Retinal pigment epithelial cell (primary cell): ENCODE measurements around the gene AMBRA1.
A peak's percentile ranks its signal among the peaks of the same experiment; 100 is the strongest.

ENCODE experiments used
- DNase-seq: peaks from one replicate; pipeline ENCODE4 v3.0.0-alpha.2; 2010; ENCODE audit warnings: low read depth
- H3K4me3 ChIP-seq: 2 replicates; pipeline ENCODE4 v1.5.1; 2011; ENCODE audit warnings: mild to moderate bottlenecking, low read length, control low read depth, moderate library complexity
- CTCF ChIP-seq: conservative IDR thresholded peaks from 2 replicates; pipeline ENCODE4 v1.5.1; 2011; ENCODE audit warnings: low read depth, low read length, control low read depth, inconsistent platforms

Gene AMBRA1

DNA sequence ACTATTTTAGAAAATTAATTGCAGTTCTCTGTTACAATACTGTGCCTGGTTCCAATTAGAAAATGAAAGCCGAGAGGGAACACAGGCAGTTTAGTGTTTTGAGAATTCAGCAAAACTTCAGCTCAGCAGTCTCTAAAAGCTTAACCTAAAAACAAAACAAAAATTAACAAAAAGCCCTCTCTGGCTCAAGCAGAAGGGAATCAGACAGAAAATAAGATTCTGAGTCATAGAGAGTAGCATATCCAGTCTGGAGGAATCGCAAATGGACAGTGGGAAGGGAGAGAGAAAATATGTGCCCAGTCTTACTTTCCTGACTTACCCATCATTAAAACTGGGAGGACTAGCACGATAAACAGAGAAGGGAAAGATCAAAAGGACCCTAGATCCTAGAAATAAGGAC is 164.1 kb downstream of the AMBRA1 start:
- TF ChIP-seq CTCF = no peak
- DNase-seq = no peak
- no peak overlapping the region for H3K4me3 ChIP-seq

DNA sequence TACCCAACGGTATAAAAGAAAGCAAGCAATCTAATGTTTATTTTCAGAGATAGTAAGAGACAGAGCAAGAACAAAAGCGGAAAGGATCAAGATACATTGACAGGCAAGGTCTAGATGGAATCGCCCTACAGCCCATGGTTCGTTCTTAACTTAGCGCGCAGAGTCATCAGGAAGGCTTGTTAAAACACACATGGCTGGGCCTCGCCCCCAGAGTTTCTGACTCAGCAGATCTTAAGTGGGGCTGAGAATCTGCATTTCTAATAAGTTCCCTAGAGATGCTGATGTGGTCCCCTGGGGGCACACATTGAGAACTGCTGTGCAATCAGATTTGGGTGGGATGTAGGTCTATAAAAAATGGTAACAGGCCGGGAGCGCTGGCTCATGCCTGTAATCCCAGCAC is 166.5 kb downstream of the AMBRA1 start:
- no peak overlapping the region for H3K4me3 ChIP-seq
- no peak for DNase-seq
- TF ChIP-seq CTCF = no peak

DNA sequence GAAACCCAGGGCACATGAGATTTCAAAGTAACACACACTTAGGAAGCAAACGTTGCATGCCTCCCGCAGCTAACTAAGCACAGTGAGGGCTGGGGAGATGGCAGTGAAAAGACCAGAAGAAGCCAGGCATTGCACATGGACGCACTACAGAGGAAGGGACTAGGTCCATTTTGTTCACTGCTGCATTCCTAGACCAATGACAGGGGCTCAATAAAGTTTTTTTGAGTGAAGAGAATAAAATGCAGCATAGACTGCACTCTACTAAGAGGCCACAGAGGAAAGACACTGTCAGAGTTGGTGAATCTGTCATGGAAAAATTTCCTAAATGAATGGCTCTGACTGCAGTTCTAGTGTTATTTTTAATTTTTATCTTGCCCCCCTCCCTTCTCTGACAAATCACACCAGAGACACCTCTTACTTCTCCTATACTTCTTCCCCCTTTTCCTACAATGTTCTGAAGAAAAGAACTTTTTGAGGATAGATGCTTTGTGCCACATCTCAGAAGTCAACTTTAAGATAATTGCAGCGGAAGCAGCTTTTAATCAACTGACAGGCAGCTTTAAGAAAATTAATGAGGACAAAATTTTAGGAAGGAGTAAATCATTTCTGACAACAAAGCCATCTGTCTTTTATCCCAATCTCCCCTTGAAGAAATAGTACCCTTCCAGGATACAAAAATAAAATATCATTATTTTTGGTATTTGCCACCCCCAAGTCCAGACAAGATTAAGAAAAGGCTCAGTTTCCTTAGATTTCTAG is 167.4 kb downstream of the AMBRA1 start:
- no peak for TF ChIP-seq CTCF
- H3K4me3 ChIP-seq = no peak overlapping the region
- DNase-seq = no peak

DNA sequence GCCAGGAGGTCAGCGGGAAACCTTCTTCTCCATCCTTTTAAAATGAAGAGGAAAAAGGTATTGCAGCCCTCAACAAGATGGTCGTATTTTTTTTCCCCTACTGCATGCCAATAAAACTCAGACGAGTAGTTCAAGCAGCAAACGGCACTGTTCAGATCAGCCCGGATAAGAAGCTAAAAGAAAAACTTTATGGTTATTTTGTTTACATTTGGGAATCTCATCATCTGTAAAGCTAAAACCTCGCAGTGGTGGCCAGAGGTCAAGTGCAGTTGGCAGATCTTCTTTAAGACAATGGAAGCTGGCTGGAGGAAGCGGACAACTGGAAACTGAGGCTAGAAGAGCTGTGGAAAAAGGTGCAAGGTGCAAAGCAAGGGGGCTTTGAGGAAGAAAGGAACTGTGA is 171.2 kb downstream of the AMBRA1 start:
- H3K4me3 ChIP-seq = no peak overlapping the region
- DNase-seq = no peak
- no peak for TF ChIP-seq CTCF

GRCh38 chr11:46421257-46421880 is 172.5 kb downstream of the AMBRA1 start:
- no peak for TF ChIP-seq CTCF
- DNase-seq = peak; percentile 73
- no peak overlapping the region for H3K4me3 ChIP-seq

DNA sequence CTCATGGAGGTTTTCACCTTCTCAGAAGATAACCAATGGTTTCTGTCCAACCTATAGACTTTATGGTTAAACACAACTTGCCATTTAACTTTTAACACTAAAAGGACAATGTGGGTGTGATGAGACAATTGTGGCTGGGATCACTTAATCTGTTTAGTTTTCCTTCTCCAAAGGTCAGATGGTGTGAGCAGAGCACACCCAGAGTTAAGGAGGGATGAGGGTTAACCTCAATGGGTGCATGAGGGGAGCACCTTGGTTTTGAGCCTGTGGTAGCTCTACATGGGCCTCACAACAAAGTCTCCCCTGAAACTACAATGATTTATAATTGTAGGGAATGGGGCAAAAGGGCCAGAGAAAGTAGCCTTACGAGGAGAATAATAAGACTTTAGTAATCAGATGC is 173.3 kb downstream of the AMBRA1 start:
- TF ChIP-seq CTCF = no peak
- DNase-seq = no peak
- H3K4me3 ChIP-seq = no peak overlapping the region

DNA sequence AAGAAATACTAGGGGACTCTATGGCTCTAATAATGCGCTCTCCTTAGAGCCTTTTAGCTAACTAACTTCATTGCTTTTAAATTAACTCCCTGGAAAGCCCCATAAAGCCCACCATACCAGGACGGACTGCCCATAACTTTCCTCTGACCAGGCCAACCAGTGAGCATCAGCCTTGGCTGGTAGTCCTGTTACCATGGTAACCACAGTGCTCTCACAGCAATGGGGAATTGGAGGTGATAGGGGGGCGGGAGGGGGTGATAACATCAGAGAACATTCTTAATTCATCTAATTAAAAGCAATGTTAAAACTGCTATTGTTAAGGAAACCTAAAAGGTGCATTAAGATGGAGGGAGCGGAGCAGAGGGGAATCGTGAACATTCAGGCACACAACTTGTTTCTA is 175.1 kb downstream of the AMBRA1 start:
- TF ChIP-seq CTCF = no peak

More for the DNA sequence above, 175.1 kb downstream of the AMBRA1 start:
- no peak for DNase-seq
- no peak overlapping the region for H3K4me3 ChIP-seq
